IPS-NIHi7 (cell line): ENCODE data around the gene PRR29.
"Not testable (repeated sequence)": the region's sequence is repeated elsewhere in the genome, so short reads cannot be mapped to it uniquely, and the experiment has no call there.

ENCODE experiments used
- DNase-seq: peaks from one replicate; pipeline ENCODE4 v3.0.0; 2012; ENCODE audit warnings: mixed read lengths; ENCODE audit errors: extremely low spot score

Gene PRR29

DNA sequence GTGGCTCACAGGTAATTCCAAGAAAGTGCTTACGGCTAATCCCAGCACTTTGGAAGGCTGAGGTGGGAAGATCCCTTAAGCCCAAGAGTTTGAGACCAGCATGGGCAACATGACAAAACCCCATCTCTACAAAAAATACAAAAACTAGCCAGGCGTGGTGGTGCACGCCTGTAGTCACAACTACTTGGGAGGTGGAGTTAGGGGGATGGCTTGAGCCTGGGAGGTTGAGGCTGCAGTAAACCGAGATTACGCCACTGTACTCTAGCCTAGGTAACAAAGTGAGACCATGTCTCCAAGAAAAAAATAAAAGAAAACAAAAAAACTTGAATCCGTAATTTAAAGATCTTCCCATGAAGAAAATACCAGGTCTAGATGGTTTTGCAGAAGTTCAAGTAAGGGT is 17.3 kb downstream of the PRR29 start:
- DNase-seq, result no peak

DNA sequence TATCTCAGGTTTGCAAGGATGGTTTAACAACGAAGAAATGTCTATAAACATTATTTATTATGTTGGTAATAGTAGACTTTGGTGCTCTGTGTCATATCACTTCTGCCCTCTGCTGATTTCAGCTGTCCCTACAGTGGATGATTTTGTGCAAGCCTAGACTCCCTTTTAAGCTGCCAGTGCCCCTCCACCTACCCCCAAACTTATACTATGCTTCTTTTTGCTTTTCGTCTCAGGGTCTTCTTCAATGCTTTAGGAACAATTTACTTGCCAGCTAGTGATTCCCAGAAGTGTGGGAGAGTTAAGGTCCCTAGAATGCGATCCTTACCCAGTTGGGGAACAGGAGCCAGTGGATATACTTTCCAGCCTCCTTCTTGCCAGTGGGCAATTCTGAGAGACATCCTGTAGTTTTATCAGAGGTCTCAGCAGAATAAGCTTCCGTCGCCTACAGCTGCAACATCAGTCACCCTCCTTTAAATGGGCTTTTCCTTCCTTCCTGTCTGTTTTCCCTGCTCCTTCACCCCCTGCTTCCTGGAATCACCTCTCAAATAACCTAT is 18.2 kb downstream of the PRR29 start:
- DNase-seq, result no peak

DNA sequence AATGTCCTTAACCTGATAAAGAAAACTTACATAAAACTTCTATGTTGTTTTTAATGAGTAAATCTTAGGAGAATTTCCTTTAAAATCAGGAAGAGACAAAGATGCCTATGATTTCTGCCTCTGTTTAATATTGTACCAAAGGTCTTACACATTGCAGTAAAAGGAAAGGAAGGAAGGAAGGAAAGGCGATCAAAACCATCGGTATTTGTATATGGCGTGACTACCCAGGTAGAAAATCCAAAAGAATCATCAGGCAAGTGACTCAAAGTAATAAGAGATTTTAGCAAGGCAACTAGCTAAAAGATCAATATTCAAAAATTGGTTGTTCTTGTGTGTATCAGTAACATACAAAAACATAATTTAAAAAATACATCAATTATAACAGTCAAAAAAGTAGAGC is 18.8 kb downstream of the PRR29 start:
- no peak for DNase-seq

DNA sequence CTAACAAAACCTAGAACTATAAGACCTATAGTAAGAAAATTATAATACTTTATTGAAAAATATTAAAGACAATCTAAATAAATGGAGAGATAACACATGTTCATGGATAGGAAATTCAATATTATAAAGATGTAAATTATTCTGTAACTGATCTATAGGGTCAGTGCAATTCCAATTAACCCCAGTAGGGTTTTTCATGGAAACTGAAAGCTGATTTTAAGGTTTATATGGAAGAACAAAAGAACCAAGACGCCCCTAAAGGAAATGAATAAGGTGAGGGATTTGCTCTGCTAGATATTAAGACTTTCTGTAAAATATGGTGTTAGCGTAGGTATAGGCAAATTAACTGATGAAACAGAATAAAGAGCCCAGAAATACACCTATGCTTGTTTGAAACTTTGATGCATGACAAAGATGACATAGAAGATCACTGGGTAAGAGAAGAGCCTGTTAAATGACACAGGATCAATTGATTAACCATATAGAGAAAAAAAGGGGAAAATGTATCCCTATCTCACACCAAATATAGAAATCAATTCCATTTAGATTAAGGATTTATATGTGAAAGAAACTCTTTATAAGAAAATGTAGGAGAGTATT is 19.3 kb downstream of the PRR29 start:
- no peak for DNase-seq

GRCh38 chr17:64019551-64019961 is 21.4 kb downstream of the PRR29 start:
- DNase-seq, result not testable (repeated sequence)

DNA sequence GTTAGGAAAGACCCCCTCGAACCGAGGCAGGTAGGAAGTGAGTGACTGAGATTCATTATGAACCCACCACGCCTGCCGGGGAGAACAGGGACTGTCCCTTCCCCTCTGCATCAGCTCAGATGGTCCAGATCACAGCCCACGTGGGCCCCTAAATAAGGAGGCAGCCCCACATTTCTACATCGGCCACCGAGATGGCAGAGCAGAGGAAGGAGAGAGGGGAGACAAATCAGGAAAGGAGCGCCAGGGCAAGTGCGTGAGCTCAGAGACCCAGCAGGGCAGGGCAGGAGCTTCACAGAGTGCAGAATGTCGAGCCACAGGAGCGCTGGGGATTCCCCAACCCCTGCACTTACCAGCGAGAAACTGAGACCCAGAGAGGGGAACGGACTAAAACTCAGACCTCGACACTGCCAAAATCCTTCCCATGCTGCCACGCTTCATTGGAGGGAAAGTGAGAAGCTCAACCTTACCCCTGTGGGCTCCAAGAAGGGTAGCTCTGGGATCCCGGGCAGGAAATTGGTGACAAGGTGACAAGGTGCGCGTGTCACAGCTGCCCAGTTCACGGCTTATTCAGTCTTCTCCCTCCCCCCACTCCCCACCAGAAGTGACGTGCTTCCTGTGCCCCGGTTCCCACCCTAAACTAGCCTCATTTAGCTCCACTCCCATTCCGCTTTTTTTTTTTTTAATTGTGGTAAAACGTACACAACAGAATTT is 22.1 kb downstream of the PRR29 start, which contains the start of gene ICAM2:
Gene ICAM2, minus strand, starts transcription at position 578 of the 711 bp plus-strand sequence. CDS start 13,942 bp downstream, outside the sequence.
- DNase-seq, result no peak

DNA sequence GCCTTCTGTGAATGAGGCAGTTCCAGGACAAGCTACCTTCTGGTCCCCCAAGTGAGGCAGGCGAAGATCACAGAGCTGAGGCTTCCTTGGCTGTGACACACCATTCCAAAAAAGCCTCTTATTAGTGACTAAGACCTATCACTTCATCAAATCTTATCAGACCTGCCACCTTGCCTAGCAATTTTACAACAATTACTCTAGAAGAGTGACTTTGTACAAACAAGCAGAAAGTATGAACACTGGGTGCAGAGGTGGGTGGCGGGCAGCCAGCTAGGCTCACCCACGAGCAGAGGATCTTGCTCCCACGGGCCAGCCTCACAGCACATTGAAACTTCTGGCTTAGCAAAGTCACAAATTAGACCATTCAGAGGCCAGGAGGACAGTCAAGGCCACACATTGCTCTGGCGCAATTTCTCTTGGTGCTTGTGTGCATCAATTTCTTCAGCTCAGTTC is 24.5 kb downstream of the PRR29 start:
- DNase-seq, result no peak

GRCh38 chr17:64024215-64024654 is 26.1 kb downstream of the PRR29 start:
- DNase-seq, result no peak

GRCh38 chr17:64024781-64025731 is 26.9 kb downstream of the PRR29 start:
- no peak for DNase-seq

DNA sequence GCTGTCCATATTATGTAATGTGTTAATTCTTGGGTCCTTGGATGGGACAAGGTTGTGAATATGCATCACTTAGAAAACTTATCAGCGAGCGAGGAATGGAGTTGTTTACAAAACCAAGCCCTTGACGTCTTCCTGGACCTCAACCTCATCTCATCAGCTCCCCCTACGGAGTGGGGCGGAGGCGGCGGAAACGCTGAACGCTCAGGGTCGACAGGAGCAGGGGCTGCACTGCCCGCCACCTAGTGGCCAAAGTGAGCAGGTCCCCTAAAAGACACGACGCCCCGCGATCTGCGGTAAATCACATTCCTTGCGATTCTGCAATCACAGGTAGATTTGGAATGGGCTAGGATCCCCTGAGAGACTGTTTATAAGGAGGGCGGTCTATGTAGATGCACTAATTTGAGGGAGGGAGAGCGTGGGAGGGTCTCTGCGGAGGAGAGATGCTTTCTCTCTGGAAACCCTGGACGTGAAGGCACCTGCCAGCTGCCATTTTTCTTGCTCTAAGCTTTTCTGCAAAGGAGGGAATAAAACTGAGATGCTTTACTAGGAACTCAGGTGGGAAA is 27.7 kb downstream of the PRR29 start:
- DNase-seq, result peak; percentile 85

GRCh38 chr17:64028874-64029464 is 30.8 kb downstream of the PRR29 start:
- DNase-seq, result peak; percentile 63

DNA sequence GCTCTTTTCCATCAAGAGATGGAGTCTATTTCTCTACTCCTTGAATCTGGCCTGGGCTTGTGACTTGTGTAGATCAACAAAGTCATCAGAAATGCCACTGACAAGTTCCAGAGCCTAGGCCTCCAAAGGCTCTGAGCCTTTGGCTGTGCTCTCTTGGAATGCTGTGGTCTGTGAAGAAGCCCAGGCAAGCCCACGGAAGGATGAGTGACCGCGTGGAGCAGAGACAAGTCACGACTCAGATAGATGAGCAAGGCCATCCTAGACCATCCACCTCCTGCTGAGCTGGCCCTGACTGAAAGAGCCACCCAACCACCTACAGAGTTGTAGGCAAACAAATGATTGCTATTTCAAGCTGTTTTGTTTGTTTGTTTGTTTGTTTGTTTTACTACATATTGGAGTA is 33.9 kb downstream of the PRR29 start:
- no peak for DNase-seq

DNA sequence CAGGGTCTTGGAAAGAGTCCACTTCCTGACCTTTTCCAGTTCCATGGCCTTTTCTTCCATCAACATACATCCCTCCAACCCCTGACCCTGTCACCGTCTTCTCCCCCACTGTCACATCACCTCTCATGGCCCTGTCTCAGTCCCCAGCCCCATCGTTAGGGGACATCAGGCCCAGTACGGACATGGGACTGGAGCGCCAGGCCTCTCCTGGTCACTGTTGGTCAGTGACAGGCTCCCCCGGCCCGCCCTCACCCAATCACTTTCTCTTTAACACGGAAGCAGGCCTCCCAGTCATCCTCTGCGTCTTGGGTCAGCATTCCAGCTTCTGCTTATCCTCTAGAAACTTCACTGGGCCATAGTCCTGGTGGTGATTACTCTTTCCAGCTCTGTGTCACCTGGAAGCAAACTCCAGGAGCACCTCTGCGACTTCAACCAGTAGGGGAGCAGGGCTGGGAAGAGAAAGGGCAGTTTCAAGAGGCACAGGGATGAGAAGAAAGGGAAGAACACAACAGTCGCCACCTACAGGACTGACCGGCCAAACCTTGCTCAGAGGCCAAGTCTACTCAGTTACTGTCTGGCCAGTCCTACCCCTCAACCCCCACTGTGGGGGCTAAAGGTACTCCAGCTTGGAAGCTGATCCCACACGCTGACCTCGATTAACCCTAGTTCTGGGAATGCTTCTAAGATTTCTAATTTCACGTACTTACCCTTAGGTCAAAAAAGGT is 38.2 kb downstream of the PRR29 start:
- DNase-seq, result peak; percentile 77

DNA sequence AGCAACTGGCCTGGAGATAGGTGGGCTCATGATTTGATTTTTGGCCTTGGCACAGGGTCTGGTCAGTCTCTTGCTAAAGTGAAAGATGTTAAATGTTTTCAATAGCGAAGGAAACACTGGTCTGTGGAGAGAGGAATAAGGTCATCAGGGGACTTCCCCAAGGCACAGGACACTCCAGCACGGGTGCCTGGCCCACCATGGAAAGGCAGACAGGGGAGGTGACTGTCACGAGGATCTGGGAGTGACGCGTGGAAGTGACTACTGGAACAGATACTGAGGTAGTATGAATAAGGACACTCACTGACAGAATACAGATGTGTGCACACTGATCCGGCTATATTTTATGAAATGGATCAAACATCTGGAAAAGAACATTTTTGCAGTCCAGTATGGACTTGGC is 39.0 kb downstream of the PRR29 start:
- DNase-seq, result no peak

- DNase-seq, result no peak
Observed at GRCh38 chr17:64037802-64038201, 39.7 kb downstream of the PRR29 start.

DNA sequence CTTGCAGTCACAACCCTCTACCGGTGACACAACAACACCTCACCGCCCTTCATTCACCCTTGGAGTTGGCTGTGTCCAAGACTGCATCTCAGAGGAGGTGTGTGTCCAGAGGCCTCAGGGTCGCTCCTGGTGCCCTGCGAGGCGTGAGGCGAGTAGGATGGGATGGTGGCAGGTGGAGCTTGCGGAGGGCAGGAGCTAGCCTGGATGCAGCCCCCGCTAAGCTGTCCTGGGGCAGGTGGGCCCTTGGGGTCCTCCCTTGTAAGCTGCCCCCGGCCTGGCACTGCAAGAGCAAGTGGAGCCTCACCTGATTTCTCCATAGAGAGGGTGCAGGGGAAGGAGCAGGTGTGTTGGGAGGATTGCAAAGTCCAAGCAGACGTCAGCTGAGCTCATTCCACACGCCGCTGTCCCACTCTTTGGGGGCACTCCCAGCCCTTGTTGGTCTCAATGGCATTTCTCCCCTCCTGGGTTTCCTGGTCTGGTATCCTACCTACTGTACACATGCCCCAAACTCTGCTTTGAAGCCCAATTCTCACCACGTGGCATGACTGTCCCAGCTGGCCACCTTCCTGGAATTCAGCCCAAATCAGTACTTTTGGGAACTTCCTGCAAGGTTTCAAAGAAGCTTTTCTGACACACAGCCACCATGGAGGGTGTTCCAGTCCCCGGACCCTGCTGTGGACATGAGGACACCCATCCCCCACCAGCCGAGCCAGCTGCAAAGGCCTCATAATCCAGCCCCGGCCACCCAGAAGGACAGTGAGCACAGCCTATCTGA is 40.4 kb downstream of the PRR29 start:
- no peak for DNase-seq

GRCh38 chr17:64039106-64039400 is 40.9 kb downstream of the PRR29 start:
- no peak for DNase-seq

DNA sequence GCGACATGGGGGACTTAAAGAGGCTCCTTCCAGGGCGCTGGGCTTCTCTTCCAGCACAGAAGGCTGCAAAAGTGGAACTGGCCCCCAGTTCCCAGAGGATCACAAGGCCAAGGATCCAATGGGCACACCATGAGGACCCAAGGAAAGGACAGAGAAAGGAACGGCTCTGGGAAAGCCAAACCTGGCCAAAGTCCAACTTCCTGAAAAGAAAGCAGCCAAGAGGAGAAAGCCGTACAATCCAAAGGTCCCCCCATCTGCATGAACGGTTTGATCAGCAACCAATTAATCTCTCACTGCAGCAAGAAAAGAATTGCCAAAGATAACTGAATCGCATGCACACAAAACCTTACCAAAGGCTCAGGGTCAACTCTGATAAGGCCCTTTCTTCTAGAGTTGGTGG is 42.1 kb downstream of the PRR29 start:
- no peak for DNase-seq

DNA sequence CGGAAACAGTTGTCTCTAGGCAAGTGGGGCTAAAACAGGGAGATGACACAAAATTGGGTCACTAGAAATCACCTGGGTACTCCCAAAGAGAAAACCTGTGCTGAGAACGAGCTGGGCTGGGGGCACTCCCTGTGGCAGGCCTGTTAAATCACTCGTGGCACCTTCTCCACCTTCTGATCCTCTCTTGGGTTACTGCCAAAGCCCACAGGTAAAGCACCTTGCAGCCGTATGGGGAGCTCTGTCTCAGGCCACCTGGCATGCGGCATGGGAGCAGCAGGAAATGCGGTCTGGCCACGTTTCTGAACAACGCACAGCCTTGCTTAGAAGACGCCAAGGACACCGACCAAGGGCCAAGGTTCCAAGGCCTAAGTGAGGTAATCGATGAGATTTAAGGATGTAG is 43.8 kb downstream of the PRR29 start:
- no peak for DNase-seq
